HG02840 (cell line): ENCODE measurements around the gene ABHD12.
"Not testable (repeated sequence)": the region's sequence is repeated elsewhere in the genome, so short reads cannot be mapped to it uniquely, and the experiment has no call there.

Experiments
- ATAC-seq: cut with Tn5 transposase; IDR thresholded peaks from one replicate; pipeline ENCODE4 v1.9.1; 2021; ENCODE audit warnings: mild to moderate bottlenecking, moderate library complexity, moderate number of reproducible peaks; ENCODE audit not compliant: unreplicated experiment, low FRiP score

ABHD12 gene

DNA sequence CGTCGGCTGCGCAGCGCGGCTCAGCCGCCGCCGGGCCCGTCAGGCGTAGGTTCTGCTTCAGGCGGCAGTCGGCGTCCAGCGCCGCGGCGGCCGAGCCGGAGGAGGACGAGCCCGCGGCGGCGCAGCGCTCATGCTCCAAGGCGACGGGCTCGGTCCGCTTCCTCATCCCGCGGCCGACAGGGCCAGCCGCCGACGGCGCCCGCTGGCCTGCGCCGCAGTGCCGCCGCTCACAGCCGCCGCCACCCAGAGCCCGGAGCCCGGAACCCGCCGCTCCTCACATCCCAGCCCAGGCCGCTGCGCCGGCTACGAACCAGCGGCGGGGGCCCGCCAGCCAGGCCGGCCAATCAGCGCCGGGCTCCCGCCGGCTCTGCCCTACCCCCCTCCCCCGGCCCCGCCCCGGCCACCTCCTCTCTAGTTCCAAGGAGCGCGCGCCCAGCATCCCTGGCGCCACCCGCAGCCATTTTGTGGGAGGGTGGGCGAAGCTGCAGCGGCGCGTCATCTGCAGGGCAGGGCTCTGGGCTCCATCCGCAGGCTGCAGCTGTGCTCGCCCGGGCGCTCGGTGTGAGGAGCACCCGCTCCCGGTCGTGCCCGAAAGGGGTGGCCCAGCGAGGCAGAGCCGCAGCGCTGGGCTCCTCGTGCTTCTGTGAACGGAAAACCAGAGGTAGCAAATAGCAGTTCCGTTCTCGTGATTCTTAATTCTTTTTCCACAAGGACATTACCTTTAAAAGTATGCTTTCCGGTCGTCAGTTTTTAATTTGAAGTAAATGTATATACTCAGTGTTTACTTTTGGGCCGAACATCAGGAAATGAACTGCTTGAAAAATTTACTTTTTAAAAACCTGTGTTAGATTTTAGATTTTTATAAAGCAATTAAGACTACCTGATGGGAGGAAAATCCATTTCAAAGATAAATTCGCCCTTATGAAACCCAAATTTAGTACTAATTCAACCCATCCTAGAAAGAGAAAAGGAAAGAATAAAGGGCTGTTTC is at the start of gene ABHD12:
Gene ABHD12, minus strand, starts transcription at position 298 of the 991 bp plus-strand sequence. Its CDS starts 132 bp downstream, at position 166.
- peak; percentile 85 for ATAC-seq

DNA sequence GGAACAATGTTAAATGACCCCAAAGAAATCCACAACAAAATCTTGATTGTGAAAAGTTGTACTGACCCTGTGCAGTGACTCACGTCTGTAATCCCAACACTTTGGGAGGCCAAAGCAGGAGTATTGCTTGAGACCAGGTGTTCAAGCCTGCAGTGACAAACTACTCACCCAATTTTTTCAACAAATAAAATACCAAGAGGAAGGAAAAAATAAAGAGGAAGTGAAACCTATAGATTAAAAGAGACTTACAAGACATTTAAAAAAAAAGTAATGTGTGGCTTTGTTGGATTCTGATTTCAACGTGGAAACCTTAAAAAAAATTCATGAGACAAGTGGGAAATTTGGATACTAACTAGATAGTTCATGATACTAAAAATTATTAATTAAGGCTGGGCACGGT is 48.7 kb upstream of the ABHD12 start:
- ATAC-seq: no peak

GRCh38 chr20:25437153-25437581 is 46.5 kb upstream of the ABHD12 start:
- no peak for ATAC-seq

- ATAC-seq: no peak
Observed at GRCh38 chr20:25424536-25424935, 33.9 kb upstream of the ABHD12 start.

DNA sequence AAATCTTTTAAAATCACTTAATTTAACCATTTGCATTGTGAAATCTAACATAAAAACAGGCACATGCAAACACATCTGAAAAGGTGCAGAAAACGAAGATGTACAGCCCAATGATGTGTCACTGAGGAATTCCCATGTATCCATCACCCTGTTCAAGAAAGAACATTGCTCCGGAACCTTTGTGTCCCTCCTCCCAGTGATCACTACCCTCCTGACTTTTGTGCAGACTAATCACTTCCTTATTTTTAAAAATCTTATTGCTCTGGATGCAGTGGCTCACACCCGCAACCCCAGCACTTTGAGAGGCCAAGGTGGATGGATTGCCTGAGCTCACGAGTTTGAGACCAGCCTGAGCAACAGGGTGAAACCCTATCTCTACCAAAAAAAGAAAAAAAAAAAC is 31.4 kb upstream of the ABHD12 start:
- no peak for ATAC-seq

- ATAC-seq: no peak
Observed at GRCh38 chr20:25421102-25421501, 30.5 kb upstream of the ABHD12 start.

- no peak for ATAC-seq
Observed at GRCh38 chr20:25418776-25419175, 28.1 kb upstream of the ABHD12 start.

DNA sequence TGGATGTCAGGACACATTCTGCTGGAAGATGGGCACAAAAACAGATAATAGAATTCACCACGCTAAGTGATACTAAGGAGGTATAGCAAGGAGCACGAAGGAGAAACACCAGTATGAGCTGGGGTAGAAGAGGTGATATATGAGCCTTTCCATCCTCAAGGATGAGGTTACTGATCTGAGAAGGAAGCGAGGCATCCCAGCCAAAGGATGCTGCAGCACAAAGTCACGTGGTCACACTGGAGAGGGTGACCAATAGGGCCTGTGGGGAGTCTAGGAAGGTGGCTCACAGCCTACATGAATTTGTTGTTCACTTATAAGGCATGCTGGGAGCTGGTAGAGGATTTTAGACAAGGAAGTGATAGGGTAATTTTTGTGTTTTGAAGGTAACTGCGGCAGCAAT is 18.3 kb upstream of the ABHD12 start:
- ATAC-seq: no peak

DNA sequence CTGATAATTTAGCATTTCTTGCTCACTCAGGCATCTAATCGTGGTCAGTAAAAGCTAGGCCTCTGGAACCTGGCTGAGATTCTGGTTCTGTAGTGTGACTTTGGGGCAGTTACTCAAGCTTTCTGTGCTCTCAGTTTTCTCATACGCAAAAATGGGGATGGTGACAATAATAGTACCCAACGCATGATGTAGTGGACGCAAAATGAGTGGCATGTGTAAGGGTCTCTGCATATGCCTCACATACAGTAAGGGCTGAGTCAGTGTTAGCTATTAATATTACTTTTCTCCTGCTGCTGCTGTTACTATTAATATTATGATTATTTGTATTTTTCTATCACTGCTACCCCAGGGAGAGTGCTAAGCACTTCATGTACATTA is 17.5 kb upstream of the ABHD12 start:
- ATAC-seq: no peak

DNA sequence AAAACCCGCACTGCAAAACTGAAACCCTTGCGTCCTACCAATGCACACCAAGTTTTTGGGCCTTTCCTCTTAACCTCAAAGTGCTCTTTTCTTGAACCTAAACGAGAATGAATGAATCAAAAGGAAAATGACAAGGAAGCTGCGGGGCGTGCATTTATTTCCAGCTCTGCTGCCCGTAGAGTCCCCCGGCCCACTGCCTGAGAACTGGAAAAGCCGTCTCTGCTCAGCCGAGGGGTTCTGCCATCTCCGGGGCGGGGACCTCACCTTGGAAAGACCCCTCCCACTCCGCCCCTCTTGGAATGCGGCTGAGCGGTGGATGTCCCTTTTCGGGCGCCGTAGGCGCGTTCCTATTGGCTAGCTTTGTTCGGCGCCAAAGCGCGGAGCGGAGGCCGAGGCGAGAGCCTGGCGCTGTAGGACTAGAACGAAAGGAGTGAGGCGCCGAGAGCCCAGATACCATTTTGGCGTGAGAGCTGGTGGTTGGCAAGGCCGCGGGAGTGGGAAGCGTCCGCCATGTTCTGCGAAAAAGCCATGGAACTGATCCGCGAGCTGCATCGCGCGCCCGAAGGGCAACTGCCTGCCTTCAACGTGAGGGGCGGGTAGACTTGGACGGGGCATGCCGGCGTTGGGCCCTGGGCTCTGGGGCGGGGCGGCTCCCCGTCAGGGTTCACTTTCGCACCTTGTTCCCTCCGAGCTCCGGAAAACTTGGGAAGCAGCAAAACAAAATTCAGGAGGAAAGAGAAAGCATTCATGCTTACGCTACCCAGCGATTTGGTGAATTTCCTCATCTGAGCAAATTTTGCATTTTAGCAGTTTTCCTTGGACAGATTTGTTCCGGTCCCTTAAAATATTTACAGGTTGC is 16.9 kb upstream of the ABHD12 start, which contains the start of gene GINS1:
Gene GINS1, plus strand, starts transcription at position 363 of the 859 bp plus-strand sequence. Its CDS starts 148 bp downstream, at position 511.
- peak; percentile 94 for ATAC-seq

- no peak for ATAC-seq
Observed at GRCh38 chr20:25402583-25402982, 11.9 kb upstream of the ABHD12 start.

DNA sequence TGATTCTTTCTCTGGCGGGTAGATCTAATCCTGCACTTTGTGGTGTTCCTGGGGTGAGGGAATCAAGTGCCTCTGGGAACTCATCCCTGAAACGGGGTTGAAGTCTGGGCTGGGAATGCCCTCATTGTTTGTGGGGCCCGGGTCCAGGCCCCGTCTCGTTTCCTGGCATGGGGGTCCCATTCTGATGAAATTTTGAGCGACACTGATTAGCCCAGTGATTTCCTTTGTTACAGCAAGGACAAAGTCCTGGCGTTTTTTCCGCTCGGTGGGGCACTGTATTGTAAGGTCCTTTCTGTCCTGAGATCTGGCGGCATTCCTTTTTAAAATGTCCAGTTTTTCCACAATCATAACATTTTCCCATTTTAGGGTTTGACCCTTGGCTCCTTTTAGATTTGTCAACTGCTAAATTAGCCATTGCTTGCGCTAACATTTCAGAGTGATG is 9.7 kb upstream of the ABHD12 start:
- not testable (repeated sequence) for ATAC-seq

DNA sequence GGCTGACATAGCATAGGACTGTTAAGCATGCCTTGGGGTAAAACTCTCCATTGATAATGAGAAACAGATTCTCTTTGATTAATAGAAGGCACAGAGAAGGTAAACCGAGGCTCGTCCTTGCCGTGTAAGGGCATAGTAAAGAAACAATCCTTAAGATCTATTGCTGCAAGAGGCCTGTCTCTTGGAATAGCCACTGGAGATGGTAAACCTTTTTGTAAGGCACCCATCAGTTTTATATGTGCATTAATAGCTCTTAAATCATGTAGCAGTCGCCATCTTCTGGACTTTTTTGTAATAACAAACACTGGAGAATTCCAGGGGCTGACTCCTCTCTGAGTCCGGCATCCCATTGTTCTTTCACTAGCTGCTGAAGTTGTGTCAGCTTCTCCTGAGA is 8.4 kb upstream of the ABHD12 start:
- no peak for ATAC-seq

- no peak for ATAC-seq
Observed at GRCh38 chr20:25398376-25399036, 7.9 kb upstream of the ABHD12 start.

GRCh38 chr20:25397821-25398220 is 7.2 kb upstream of the ABHD12 start:
- no peak for ATAC-seq

DNA sequence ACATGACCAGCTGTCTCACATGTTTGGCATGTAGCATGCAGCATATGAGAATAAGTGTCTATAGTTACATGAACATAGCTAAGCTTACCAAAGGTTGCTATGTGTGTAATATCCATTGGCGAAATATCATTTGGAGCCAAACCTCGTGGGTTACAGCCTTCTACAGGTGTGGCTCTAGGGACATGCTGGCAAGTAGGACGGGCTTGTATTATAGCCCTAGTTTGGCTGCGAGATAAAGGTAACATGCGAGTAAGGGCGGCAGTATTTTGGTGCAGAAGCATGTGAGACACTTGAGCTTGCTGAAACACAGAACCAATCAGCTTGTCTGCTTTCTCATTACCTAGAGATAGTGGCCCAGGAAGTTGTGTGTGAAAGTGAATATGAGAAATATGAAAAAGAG is 6.5 kb upstream of the ABHD12 start:
- ATAC-seq: no peak

DNA sequence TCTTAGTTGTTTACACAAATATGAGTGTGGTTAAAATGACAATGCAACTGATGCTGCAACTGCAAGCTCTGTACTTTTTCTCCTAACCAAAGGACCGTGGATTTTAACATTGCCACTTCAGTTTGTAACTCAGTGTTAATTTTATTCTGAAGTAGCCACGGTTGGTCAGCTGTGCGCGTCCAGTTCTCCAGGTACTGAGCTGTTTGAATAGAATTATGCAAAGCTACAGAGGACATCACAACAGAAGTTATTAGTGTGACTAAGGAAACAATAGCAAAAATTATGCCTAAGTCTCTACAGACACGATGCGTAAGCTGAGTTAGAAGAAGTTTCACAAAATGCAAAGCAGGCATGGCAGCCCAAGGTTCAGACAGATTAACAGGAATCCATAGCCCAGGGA is 4.4 kb upstream of the ABHD12 start:
- ATAC-seq: no peak

- ATAC-seq: no peak
Observed at GRCh38 chr20:25394276-25394675, 3.6 kb upstream of the ABHD12 start.

GRCh38 chr20:25389858-25390537 is 637 bp downstream of the ABHD12 start:
- peak; percentile 29 for ATAC-seq

- peak; percentile 2 for ATAC-seq
Observed at GRCh38 chr20:25389401-25389857, 1.2 kb downstream of the ABHD12 start.
